Endothelial cell of umbilical vein (primary cell): ENCODE results near the gene BLVRA. TPM values are rescaled to one million over a fixed set of nuclear protein-coding genes. Genes with fewer than 3 reads are reported as not detected.
A peak's percentile ranks its signal among the peaks of the same experiment; 100 is the strongest.
"Not testable (repeated sequence)": the region's sequence is repeated elsewhere in the genome, so short reads cannot be mapped to it uniquely, and the experiment has no call there.

Experiments
- BruUV-seq: library from RNA; stranded (reverse); fragments of 400-500 nt; replicated peaks from 2 replicates; lab custom pipeline; 2021; lab: Mats Ljungman, UMichigan
- CTCF ChIA-PET: fragments of 300-600, 350-600 bp; sonication (Branson Sonifier 250); formaldehyde crosslinking; loops from one replicate; lab custom pipeline; 2021; ENCODE audit warnings: antibody characterized with exemption, inconsistent platforms; lab: Charles Lee
- POLR2A ChIA-PET: fragments of 300-600, 350-600 bp; sonication (Branson Sonifier 250); formaldehyde crosslinking; loops from one replicate; lab custom pipeline; 2021; ENCODE audit warnings: antibody characterized with exemption, inconsistent platforms; lab: Charles Lee
- DNase-seq: peaks from one replicate; pipeline ENCODE4 v3.0.0-alpha.2; 2011; ENCODE audit warnings: low read depth, low spot score
- FAIRE-seq: peaks from 2 replicates; lab custom pipeline; 2011; peaks lifted over from hg19 to GRCh38; lab: Jason Lieb, UNC
- H2AFZ ChIP-seq: 2 replicates; pipeline ENCODE4 v1.6.0; 2012; ENCODE audit warnings: low read depth, low read length, control low read depth, inconsistent platforms
- H3K27ac ChIP-seq: 2 replicates; pipeline ENCODE4 v1.5.1; 2011; ENCODE audit warnings: low read depth, mild to moderate bottlenecking, control low read depth, low read length, moderate library complexity; ENCODE audit not compliant: insufficient read depth
- H3K27me3 ChIP-seq, 2 experiments: 2 replicates each; pipeline versions ENCODE4 v1.6.0 to v1.6.1; 2011; ENCODE audit warnings: low read length in 2 of 2, mixed read lengths in 1 of 2; ENCODE audit not compliant: control insufficient read depth in 2 of 2, insufficient read depth in 2 of 2
- H3K36me3 ChIP-seq, 2 experiments: 2 replicates in 1 of 2; 3 replicates in 1 of 2; pipeline ENCODE4 v1.5.1; 2011; ENCODE audit warnings: low read length in 2 of 2, mild to moderate bottlenecking in 1 of 2, moderate library complexity in 1 of 2; ENCODE audit not compliant: control insufficient read depth in 2 of 2, insufficient read depth in 2 of 2; ENCODE audit errors: extremely low read depth in 1 of 2
- H3K4me1 ChIP-seq: 3 replicates; pipeline ENCODE4 v1.5.1; 2011; ENCODE audit warnings: mild to moderate bottlenecking, low read length; ENCODE audit not compliant: control insufficient read depth, insufficient read depth; ENCODE audit errors: extremely low read depth
- H3K4me2 ChIP-seq: 2 replicates; pipeline ENCODE4 v1.6.1; 2011; ENCODE audit warnings: low read length, control low read depth, mixed read lengths; ENCODE audit not compliant: insufficient read depth
- H3K4me3 ChIP-seq, 3 experiments: fragments of 200-600 bp in 1 of 3; sonication (generic), shearing (Covaris generic) in 1 of 3; replicated peaks in 1 of 3; 2 replicates each; pipeline ENCODE4 v1.5.1; 2011 to 2016; ENCODE audit warnings: control low read depth in 3 of 3, low read length in 3 of 3, mild to moderate bottlenecking in 2 of 3, inconsistent platforms in 1 of 3, low read depth in 1 of 3, moderate library complexity in 1 of 3; ENCODE audit not compliant: insufficient read depth in 1 of 3
- H3K79me2 ChIP-seq: 2 replicates; pipeline ENCODE4 v1.6.0; 2012; ENCODE audit warnings: low read length, inconsistent platforms; ENCODE audit not compliant: control insufficient read depth, insufficient read depth
- H3K9ac ChIP-seq: replicated peaks from 2 replicates; pipeline ENCODE3; 2011; ENCODE audit warnings: low read length, control low read depth; ENCODE audit not compliant: insufficient read depth; ENCODE audit errors: extremely low read depth
- H3K9me1 ChIP-seq: replicated peaks from 3 replicates; pipeline ENCODE4 v1.6.0; 2011; ENCODE audit warnings: mild to moderate bottlenecking, low read length; ENCODE audit not compliant: control insufficient read depth, insufficient read depth; ENCODE audit errors: extremely low read depth
- H3K9me3 ChIP-seq: replicated peaks from 2 replicates; pipeline ENCODE4 v1.5.1; 2012; ENCODE audit warnings: low read length, inconsistent platforms; ENCODE audit not compliant: control insufficient read depth, insufficient read depth
- H4K20me1 ChIP-seq: replicated peaks from 2 replicates; pipeline ENCODE3; 2011; ENCODE audit warnings: mild to moderate bottlenecking, low read length; ENCODE audit not compliant: control insufficient read depth, insufficient read depth; ENCODE audit errors: extremely low read depth
- CTCF ChIP-seq, 2 donors: IDR thresholded peaks; 1 replicate in 1 of 2; 2 replicates in 1 of 2; pipeline ENCODE4 v1.5.1; 2011; ENCODE audit warnings: low read length in 2 of 2, mild to moderate bottlenecking in 2 of 2, moderate library complexity in 2 of 2, control low read depth in 1 of 2, inconsistent platforms in 1 of 2, low read depth in 1 of 2; ENCODE audit not compliant: insufficient read depth in 1 of 2; ENCODE audit errors: extremely low read depth in 1 of 2
- FOS ChIP-seq: IDR thresholded peaks from 2 replicates; pipeline ENCODE4 v1.6.1; 2011; ENCODE audit warnings: mild to moderate bottlenecking, low read length, moderate library complexity, borderline replicate concordance; ENCODE audit not compliant: insufficient read depth
- JUN ChIP-seq: IDR thresholded peaks from 2 replicates; pipeline ENCODE4 v1.6.1; 2011; ENCODE audit warnings: borderline replicate concordance, low read depth; ENCODE audit not compliant: insufficient read length, insufficient read depth
- dilution Hi-C: fragments of 300-500 bp; cut with MboI; formaldehyde crosslinking; loops from one replicate; pipeline ENCODE4 v1.15.0; 2019; ENCODE audit warnings: low sequenced_read_pairs; ENCODE audit not compliant: extremely low pct_ligation_motif_present
- intact Hi-C: fragments of 100-400 bp; cut with micrococcal nuclease; formaldehyde crosslinking; loops from one replicate; pipeline ENCODE4 v1.10.0; 2022
- polyA plus RNA-seq, 4 experiments: library from polyadenylated mRNA; depleted of rRNA in 3 of 4; stranded (reverse) in 3 of 4; unstranded in 1 of 4; fragments of >200 nt; gene quantifications; 2 replicates each; pipeline versions ENCODE4 v1.2.1 to v1.2.3, GENCODE V29; 2011 to 2012; ENCODE audit warnings: missing spikeins in 1 of 4
- total RNA-seq: library from RNA; stranded (reverse); gene quantifications from 2 replicates; pipeline ENCODE4 v1.2.3, GENCODE V29; 2021

Gene BLVRA
- total and polyA plus RNA-seq, 2 donors (not counting 3 experiments of a cell fraction or from before 2014, with no cell fraction given): 24.0 to 34.5 TPM

GRCh38 chr7:43830917-43831316 is 72.4 kb downstream of the BLVRA start:
- FAIRE-seq, H3K27ac ChIP-seq, POLR2A ChIA-PET, DNase-seq, H3K9ac ChIP-seq, H3K79me2 ChIP-seq, H3K36me3 ChIP-seq, H3K4me2 ChIP-seq, CTCF ChIA-PET, BruUV-seq, H3K4me3 ChIP-seq, H3K4me1 ChIP-seq, H3K9me3 ChIP-seq, H4K20me1 ChIP-seq, H2AFZ ChIP-seq, dilution Hi-C loops, H3K9me1 ChIP-seq: not testable (repeated sequence)
- peaks cover 9 to 20% of the 10 kb centered on the region in 2 experiments for H3K27me3 ChIP-seq
- intact Hi-C loops: loop anchor here (10.0 kb wide), 2 partner anchors 376 to 886 kb away; no protein-coding TSS in a partner anchor

- no peak for FAIRE-seq
- Histone ChIP-seq H3K9me1 (no peaks in the 10 kb centered on the region), H3K4me3 (no peak overlapping the region), H3K9me3 (no peaks in the 10 kb centered on the region), H3K4me1 (no peaks in the 10 kb centered on the region), H2AFZ (peak overlapping the region; percentile 38), H3K4me2 (peak overlapping the region; percentile 45), H3K9ac (no peak overlapping the region), H3K27ac (no peak overlapping the region), H4K20me1 (no peaks in the 10 kb centered on the region), H3K36me3 (no peaks in the 10 kb centered on the region), H3K79me2 (no peaks in the 10 kb centered on the region), H3K27me3 (peaks cover 0 to 3% of the 10 kb centered on the region in 2 experiments)
- ChIA-PET POLR2A (interaction anchor here (0.8 kb wide), 1 partner anchor 252 kb away, joined by 3 read pairs; the partner anchor contains the start of gene STK17A), CTCF (interaction anchor here (0.6 to 1.7 kb wide), 5 partner anchors 35 to 894 kb away, joined by 3 read pairs; partner anchors contain the start of genes MRPS24 and STK17A)
- BruUV-seq: no TSS peak
- TF ChIP-seq FOS (peak; percentile 37), JUN (peak; percentile 16), CTCF (IDR thresholded peaks at IDR 0.05; ENCODE audit: extremely low read depth in 1 of 2, insufficient read depth in 1 of 2, low read depth in 1 of 2, low read length in 2 of 2) (no peak)
- peak; percentile 22 for DNase-seq
- intact Hi-C loops: loop anchor here (10.0 kb wide), 2 partner anchors 380 to 890 kb away; no protein-coding TSS in a partner anchor
- dilution Hi-C loops: no loop called here
Observed at GRCh38 chr7:43834463-43835251, 76.2 kb downstream of the BLVRA start.
